HPDE6-E6E7 (cell line): ENCODE results near the gene CHST1.

Experiments
- DNase-seq: peaks from one replicate; pipeline ENCODE4 v3.0.0; 2011; ENCODE audit warnings: missing footprints; ENCODE audit errors: extremely low spot score

Gene CHST1

DNA sequence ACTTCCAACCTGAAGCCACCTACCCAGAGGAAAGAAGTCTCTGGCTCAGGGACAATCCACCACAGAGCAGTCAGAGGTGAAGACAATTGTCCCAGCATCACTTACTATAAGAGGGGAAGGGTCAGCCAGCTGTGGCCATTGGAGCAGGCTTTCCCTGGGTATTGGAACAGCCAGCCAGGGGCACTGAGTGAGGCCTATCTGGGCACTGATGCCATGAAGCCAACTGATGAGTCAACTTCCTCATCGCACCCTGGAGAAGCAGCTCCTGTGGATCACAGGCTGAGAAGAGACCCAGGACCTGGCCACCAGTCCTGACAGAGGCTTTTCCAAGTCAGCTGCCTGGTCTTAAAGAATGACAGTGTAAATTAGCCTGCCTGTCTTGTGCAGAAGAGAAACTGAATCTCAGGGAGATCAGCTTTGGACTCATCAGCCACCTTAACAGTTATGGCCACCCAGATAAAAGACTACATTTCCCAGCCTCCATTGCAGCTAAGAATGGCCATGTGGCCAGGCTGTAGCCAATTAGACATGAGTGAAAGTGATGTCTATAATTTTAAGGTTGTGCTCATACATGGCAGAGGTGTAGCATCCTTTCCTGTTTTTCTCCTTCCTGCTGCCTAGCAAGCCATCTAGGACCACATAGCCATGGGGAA, 19.0 kb downstream of the CHST1 start:
- no peak for DNase-seq

DNA sequence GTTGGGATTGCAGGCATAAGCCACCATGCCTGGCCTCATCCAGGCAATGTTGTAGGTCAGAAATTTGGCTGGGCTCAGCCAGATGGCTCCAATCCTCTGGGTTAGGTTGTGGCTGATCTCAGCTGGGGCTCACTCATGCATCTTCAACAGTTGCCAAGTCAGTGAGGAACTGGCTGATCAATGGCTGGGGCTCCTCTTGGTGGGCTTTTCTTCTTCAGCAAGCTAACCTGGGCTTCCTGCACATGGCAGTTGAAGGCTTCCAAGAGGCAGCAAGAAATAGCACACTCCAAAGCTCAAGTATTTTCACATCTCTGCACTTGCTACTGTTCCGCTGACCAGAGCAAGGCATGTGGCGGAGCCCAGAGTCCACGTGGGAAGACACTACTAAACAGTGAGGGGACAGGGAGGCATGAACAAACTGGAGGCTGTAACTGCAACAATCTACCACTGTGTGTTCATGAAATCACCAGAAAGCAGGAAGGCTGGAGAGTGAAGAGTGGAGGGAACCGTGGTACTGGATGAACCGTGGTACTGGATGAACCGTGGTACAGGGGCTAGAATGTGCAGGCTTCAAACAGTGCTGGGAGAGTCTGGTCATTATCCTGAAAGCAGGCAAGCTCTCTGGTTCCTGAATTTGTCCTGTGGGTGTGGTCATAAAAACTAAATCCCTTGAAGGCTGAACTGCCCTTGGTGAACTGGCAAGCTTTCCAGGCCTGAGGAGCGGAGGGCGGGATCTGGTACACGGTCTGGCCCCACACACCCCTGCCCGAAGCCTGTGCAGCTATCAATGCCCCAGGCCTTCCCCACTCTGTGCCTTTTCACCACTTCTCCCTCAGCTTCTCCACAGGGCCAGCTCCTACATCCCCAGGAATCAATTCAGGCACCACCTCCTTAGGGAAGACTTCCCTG, 20.2 kb downstream of the CHST1 start:
- DNase-seq, result no peak

GRCh38 chr11:45643598-45644260, 21.7 kb downstream of the CHST1 start:
- DNase-seq, result no peak

- DNase-seq, result no peak
Observed at GRCh38 chr11:45641961-45642360, 23.5 kb downstream of the CHST1 start.

GRCh38 chr11:45638051-45638450, 27.4 kb downstream of the CHST1 start:
- no peak for DNase-seq

DNA sequence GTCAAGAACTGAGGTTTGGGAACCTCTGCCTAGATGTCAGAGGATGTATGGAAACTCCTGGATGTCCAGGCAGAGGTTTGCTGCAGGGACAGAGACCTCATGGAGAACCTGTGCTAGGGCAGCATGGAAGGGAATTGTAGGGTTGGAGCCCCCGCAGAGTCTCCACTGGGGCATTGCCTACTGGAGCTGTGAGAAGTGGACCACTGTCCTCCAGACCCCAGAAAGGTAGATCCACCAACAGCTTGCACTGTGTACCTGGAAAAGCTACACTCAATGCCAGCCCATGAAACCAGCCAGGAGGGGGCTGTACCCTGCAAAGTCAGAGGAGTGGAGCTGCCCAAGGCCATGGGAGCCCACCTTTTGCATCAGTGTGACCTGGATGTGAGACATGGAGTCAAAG, 29.5 kb downstream of the CHST1 start:
- DNase-seq, result no peak

- DNase-seq, result no peak
Observed at GRCh38 chr11:45625611-45626010, 39.8 kb downstream of the CHST1 start.

DNA sequence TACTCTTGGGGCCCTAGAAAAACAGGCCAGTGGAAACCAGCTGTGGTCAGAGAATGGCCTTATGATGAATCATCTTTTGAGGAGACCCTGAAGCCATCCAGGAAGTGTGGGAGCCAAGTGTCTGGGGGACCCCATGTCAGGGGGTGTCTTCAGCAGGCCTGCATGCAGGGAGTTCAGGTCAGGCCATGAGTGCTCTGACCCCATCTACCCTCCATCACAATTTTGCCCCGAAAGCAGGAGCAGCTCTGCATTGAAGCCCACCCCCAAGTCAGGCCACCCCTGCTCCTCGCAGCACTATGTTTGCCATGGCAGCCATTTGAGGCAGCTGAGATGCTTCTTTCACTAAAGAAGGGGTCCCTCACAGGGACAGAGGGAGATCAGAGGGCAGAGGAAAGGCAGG, 41.3 kb downstream of the CHST1 start:
- no peak for DNase-seq

GRCh38 chr11:45622861-45623260, 42.6 kb downstream of the CHST1 start:
- DNase-seq, result no peak

- DNase-seq, result no peak
Observed at GRCh38 chr11:45622283-45622682, 43.1 kb downstream of the CHST1 start.

DNA sequence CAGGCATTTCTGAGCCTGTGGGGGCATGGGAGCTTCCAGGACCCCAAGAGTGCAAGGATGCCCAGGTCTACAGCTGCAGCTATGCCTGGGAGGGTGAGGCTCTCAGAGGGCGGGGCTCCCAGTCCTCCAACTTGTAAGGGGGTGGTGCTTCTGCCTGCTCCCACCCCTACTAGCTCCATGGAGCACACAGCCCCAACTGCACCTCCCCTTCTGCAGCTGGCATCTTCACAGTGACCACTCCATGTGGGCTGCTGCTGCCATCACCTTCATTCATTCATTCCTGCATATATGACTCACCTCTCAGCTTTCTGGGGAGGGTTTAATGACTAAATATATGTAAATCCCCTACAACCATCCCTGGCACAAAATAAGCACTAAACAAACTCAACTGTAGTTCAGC, 43.8 kb downstream of the CHST1 start:
- DNase-seq, result no peak

GRCh38 chr11:45620243-45620642, 45.2 kb downstream of the CHST1 start:
- DNase-seq, result no peak

DNA sequence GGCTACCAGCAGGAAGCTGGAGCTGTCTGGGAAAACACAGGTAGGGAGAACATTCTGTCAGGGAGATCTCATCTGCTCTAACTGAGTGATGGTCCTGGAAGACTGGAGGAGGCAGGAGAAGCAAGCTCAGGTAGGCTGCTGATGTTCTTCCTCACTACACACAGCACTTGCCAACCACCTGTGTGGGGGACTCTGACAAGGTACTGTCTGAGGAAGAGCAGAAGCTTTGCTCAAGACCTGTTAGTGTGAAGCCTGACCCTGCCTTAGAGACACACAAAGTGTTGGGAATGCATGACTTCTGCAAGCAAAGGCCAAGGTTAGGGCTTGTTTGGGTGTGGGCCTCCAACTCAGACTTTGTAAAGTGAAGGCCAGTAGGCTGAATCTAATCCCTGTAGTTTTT, 46.5 kb downstream of the CHST1 start:
- no peak for DNase-seq

GRCh38 chr11:45617871-45618601, 47.4 kb downstream of the CHST1 start:
- no peak for DNase-seq

- DNase-seq, result no peak
Observed at GRCh38 chr11:45616802-45617549, 48.4 kb downstream of the CHST1 start.

DNA sequence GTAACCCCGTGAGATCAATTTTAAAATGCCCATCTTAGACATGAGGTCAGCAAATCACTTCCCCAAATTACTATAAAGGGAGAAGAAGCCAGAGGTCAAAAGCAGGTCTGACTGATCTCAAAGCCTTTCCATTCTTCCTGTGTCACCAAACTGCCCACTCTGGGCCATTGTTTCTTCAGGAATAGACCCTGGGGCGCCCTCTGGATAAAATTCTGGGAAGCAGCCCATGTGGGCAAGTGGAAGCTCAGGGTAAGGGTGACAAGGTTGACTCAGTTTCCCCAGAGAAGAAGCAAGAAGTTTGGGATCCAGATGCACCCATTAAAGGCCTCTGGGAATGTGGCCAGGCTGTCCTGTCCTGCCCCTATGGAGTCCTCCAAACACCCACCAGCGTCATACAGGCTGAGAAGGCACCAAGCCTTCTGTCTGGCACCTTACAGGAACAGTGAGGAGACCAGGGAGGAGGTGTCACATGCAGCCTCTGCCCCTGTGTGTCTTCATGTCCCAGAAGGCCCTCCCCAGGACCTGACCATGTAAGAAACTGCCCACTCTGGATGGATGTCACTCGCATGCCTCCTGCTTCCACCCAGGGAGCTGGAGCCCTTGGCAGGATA, 50.1 kb downstream of the CHST1 start:
- DNase-seq, result no peak

- DNase-seq, result no peak
Observed at GRCh38 chr11:45614196-45614828, 51.1 kb downstream of the CHST1 start.

DNA sequence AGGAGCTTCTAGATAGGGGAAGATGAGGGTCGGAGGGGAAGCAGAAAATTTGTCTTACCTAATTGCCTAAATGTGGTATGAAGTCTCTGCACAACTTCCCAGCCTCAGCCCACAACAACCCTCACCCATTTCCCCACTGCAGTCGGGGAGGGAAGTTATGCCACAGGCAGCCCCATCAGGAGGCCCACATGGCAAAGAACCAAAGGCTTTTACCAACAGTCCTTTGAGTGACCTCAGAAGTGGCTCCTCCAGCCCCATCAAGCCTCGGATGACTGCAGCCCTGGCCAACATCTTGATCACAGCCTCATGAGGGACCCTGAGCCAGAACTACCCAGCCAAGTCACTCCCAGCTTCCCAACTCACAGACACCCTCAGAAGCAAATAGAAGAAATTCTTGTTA, 54.8 kb downstream of the CHST1 start:
- DNase-seq, result no peak

GRCh38 chr11:45609902-45610301, 55.5 kb downstream of the CHST1 start:
- no peak for DNase-seq

DNA sequence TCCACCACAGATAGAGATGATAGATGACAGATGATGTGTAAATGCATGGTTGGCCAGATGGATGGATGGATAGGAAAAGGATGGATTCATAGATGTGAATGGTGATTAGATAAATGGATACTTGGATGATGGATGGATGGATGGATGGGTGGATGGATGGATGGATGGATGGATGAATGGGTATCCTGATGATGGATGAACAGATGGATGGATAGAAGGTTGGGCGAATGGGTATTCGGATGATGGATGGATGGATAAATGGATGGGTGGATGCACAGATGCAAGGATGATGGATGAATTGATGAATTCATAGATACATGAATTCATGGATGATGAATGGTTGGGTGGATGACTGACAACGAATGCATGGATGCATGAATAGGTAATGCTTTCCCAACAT, 56.1 kb downstream of the CHST1 start:
- DNase-seq, result no peak
